GM21717 (cell line): ENCODE data around the gene SLC25A46.
A peak's percentile ranks its signal among the peaks of the same experiment; 100 is the strongest.
"Not testable (repeated sequence)": the region's sequence is repeated elsewhere in the genome, so short reads cannot be mapped to it uniquely, and the experiment has no call there.

Experiments
- ATAC-seq: cut with Tn5 transposase; IDR thresholded peaks from one replicate; pipeline ENCODE4 v1.9.1; 2021; ENCODE audit warnings: mild to moderate bottlenecking, moderate library complexity; ENCODE audit not compliant: unreplicated experiment

The SLC25A46 gene

DNA sequence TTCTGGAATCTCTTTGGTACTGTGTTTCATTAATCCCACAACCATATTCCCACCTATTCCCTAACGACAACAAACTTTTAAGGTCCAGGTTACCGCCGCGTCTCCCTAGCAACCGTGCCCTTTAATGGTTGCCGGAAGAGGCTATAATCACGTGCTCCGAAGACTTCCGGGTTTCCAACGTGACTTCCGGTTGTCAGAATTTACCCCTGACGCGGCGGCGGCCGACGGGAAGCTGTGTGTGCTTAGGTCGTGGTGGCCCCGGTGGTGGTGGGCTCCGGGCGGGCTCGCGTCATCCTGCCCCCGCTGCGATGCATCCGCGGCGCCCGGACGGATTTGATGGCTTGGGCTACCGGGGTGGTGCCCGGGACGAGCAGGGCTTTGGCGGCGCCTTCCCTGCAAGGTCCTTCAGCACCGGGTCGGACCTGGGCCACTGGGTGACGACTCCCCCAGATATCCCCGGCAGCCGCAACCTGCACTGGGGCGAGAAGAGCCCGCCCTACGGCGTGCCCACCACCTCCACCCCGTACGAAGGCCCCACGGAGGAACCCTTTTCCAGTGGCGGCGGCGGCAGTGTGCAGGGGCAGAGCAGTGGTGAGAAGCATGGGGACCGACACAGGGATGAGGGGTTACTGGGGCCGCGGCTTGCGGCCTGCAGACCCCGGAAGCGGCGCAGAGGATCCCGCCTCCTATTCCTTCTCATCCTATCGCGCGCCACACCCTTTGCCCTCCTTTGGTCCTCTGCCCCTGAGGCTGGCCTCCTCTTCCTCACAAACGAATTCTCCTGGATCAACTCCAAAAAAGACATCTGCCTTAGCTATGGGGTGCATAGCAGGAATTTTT, at the start of gene SLC25A46:
SLC25A46 (plus strand) TSS at position 196 of the 840 bp plus-strand sequence; CDS start at position 309, 113 bp downstream.
- peak; percentile 95 for ATAC-seq

DNA sequence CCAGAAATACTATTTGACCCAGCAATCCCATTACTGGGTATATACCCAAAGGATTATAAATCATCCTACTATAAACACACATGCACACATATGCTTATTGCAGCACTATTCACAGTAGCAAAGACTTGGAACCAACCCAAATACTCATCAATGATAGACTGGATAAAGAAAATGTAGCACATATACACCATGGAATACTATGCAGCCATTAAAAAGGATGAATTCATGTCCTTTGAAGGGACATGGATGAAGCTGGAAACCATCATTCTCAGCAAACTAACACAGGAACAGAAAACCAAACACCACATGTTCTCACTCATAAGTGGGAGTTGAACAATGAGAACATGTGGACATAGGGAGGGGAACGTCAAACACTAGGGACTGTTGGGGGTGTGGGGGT, 48.2 kb upstream of the SLC25A46 start:
- not testable (repeated sequence) for ATAC-seq

DNA sequence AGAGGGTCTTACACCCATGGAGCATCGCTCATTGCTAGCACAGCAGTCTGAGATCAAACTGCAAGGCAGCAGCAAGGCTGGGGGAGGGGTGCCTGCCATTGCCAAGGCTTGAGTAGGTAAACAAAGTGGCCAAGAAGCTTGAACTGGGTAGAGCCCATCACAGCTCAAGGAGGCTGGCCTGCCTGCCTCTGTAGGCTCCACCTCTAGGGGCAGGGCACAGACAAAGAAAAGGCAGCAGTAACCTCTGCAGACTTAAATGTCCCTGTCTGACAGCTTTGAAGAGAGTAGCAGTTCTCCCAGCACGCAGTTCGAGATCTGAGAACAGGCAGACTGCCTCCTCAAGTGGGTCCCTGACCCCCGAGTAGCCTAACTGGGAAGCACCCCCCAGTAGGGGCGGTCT, 46.1 kb upstream of the SLC25A46 start:
- not testable (repeated sequence) for ATAC-seq

DNA sequence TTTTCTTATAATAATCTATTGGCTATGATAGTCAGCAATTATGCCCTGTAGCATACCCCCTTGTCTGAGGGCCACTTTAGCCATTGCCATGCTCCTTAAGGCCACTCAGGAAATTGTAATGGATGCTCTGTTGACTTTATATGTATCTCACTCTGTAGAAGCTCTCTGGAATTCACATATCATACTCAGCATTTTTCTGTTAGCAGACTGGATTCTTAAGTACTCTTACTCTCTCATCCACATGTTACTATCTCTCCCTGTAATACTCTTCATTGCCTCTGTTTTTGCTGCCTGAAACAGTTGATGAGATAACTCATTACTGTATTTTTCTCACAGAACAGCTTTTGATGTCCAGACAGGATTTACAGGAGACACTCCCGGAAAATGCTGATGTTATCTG, 36.5 kb upstream of the SLC25A46 start:
- ATAC-seq = no peak

DNA sequence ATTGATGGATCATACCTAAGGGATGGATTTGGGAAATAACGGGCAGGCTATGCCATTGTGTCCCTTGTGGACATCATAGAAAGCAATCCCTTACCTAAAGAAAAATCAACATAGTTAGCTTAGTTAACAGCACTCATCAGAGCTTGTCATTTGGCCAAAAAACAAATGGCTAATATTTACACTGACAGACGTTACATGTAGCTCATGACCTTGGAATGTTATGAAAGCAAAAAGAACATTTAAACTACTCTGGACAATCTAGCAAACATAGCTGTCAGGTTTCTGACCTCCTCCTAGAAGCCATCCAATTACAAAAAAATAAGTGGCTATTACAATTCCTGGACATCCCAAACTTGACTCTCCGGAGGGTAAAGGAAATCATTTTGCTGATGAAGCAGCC, 36.1 kb upstream of the SLC25A46 start:
- ATAC-seq = no peak

DNA sequence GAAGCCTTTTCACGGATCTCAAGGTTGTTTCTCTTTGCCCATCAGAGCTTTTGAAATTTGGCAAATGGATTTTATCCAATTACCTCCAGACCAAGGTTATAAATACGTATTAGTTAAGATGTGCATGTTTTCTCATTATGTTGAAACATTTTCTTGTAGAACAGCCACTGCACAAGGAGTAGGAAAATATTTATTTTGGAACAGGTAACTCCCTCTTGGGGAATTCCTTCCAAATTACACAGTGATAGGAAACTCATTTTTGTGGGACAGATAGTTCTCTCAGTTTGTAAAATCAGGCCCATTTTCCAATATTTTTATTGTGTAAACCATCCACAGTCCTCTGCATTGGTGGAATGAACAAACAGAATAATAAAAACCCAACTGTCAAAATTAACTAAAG, 35.3 kb upstream of the SLC25A46 start:
- no peak for ATAC-seq

DNA sequence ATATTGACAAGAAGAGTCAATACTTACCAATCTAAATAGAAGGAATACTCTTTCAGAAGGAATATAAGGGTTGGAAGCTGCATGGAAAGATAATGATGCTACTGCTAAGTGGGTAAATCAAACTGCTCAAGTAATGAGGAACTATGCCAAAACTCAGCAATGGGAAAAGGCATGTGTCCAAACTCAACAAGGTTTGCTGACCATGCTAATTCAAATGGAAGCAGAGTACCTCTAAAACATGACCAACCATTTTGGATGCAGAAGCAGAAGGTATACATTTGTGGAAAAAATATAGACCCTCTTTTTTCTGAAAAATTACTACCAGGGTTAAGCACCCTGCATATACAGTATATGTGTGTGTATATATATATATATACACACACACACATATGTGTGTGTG, 33.5 kb upstream of the SLC25A46 start:
- no peak for ATAC-seq

DNA sequence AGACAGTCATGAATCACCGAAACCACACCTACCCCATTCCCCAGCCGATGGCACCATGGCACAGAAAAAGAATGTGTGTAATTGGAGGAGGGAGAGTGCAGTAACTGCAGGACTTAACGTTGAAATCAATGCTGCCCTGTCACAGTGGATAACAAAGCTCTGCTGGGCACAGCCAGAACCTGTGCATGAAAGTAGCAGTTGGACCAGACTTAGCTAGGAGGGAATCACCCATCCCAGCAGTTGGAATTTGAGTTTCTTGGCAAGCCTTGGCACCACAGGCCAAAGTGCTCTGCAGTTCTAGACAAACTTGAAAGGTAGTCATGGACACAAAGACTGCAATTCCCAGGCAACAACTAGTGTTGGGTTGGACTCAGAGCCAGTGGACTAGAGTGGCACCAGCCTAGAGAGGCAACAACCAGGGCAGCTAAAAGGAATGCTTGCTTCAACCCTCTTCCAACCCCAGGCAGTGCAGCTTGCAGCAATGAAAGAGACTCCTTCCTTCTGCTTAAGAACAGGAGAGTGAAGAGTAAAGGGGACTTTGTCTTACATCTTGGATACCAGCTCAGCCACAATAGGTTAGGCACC, 31.5 kb upstream of the SLC25A46 start:
- no peak for ATAC-seq

DNA sequence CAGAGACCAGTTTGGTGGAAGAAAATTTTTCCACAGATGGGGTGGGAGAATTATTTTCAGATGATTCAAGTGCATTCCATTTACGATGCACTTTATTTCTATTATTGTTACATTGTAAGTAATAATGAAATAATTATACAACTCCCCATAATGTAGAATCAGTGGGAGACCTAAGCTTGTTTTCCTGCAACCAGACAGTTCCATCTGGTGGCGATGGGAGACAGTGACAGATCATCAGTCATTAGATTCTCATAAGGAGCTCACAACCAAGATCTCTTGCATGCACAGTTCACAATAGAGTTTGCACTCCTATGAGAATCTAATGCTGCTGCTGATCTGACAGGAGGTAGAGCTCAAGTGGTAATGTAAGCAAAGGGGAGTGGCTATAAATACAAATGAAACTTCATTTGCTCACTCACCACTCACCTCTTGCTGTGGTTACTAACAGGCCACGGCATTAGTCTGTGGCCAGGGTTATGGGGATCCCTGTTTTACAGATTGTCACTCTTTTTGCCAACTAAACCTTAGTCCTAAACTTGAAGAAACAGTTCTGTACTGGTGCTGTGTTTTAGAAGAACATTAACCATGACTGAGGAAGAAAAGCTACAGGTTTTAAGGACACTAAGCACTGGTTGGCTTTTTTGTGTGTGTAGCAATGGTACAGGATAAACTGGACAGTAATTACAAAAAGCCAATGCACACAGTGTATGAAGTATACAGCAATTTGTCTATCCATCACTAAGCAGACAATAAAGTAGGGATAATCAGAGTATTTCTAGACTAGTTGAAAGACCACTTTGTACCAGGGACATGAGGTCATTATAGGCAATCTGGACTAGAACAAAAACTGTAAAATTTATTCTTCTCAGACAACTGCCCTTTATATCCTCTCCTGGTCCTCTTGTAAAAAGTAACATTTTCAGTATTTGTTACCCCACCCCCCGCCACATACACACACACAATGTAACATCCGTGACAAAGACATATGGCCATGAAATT, 22.3 kb upstream of the SLC25A46 start:
- ATAC-seq = peak; percentile 69

DNA sequence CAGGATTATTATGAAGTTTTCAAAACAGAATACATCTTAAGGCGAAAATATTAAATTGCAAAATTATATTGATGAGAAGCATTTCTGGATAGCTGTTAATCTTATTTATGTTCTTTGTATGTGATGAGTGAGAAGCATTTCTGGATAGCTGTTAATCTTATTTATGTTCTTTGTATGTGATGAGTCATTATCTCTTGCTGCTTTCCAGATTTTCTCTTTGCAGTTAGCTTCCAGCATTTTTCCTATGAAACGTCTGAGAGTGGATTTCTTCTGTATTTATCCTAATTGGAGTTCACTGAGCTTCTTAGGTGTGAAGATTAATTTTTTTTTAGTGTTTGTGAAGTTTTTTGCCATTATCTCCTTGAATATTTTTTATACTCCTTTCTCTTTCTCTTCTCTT, 20.5 kb upstream of the SLC25A46 start:
- ATAC-seq = no peak

DNA sequence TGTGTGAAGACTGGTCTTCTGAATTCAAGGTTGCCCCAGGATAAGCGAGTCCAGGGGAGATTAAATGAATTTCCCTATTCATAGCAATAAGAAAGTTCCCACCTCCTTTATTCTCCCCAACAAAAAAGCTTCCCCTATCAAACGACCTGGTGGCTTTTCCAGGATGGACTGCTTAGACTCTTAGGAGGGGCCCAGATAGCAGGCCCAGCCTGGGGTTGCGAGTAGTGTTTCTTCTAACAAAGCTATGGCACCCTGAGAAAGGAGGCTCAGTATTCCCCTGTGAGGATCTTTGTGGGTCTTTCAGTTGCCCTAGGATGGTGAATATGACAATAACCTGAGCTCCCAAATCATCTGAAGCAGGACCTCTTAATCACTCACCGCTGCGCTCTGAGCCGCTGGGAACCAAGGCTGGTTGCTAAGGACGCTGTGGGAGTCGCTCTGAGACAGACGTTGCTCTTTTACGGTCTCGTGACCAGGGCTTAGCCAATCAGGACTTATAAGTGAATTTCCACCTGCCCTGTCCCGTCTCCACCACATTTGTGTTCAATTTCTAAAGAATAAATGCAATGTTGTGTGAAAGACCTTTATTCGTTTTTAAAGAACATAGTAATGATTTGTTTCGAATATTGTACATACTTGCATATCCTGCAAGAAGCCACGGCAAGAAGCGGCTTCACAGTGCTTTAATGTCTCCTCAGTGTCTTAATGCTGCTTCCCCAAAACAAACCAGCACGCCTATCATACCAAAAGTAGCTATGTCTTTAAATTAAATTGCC, 12.4 kb upstream of the SLC25A46 start, which contains the start of gene TMEM232:
TMEM232 (minus strand) TSS at position 423 of the 776 bp plus-strand sequence. CDS start 59,319 bp downstream, outside the sequence.
- peak; percentile 100 for ATAC-seq

DNA sequence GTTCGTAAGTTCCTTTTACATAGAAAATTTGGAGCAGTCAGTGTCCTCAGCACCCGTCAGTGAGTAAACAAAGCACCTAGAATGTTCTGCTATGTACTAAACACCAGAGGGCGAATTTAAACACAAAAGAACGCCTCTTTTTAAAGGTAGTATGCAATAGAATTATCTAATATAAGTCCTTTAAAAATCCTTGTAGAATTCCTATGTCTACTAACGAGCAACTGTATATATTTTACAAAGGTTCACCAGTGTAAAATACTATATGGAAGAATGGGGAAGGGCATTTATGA, 11.8 kb upstream of the SLC25A46 start:
- peak; percentile 57 for ATAC-seq

DNA sequence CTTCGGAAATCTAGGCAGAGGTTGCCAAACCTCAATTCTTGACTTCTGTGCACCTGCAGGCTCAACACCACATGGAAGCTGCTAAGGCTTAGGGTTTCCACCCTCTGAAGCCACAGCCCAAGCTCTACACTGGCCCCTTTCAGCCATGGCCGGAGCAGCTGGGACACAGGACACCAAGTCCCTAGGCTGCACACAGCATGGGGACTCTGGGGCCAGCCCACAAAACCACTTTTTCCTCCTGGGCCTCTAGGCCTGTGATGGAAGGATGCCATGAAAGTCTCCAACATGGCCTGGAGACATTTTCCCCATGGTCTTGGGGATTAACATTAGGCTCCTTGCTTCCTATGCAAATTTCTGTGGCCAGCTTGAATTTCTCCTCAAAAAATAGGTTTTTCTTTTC, 7.3 kb upstream of the SLC25A46 start:
- ATAC-seq = not testable (repeated sequence)

DNA sequence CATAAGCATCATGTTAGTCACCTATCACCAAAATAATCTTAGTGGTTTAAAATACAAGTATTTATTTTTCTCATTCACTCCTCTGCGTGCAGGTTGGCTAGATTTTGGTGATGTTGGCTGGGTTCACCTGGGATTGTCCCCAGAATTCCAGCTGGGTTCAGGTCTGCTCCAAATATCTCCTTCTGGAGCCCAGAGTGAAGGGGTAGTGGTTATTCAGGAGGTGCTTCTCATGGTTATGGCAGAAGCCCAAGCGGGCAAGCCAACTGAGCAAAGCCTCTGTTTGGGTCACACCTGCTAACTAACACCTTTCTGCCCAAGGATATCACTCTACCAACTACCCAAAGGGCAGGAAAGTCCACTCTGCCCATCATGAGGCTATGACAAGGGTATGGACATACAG, 4.7 kb upstream of the SLC25A46 start:
- no peak for ATAC-seq

DNA sequence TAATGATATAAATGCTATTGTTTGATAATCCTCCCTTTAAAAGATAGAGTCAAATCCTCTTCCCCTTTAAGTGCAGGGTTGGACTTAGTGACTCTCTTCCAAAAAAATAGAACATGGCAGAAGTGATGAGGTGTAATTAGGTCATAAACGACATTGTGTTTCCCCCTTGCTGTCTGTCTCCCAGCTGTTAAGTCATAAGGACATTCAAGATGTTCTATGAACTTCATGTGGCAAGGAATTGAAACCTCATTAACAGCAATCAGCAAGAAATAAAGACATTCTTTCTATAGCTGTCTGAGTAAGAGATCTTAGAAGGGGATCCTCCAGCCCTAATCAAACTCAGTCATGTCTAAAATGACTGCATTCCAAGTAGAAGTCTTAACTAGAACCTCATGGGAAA, 3.3 kb upstream of the SLC25A46 start:
- no peak for ATAC-seq

DNA sequence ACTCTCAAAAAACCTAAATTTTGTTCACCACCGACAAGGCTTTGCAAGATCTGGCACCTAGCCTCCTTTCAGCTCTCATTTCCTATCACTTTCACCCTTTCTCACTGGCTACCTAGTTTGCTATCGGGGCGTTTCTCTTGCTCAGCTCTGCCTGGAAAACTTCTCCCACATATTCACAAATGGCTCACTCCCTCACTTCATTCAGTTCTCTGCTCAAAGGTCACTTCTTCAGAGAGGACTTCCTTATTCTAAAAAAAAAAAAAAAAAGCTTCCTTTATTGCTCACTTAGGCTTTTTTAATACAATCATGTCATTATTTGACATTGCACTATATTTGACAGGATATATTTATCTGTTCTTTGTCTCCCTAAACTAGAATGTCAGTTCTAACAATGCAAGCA, 2.1 kb upstream of the SLC25A46 start:
- no peak for ATAC-seq

DNA sequence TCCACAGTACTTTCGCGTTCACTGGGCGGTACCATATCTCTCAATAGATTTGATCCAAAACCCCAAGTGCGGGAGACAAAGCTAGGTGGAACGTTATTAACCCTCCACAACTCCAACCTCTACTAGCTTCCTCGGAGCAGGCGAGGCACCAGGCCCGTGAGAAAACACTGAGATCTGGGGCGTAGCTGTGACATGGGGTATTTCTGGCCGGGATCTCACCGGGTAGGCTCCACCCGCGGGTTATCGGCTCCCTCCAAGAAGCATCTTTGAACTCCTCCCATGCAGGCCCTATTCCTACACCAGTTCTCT, 350 bp upstream of the SLC25A46 start:
- peak; percentile 72 for ATAC-seq

DNA sequence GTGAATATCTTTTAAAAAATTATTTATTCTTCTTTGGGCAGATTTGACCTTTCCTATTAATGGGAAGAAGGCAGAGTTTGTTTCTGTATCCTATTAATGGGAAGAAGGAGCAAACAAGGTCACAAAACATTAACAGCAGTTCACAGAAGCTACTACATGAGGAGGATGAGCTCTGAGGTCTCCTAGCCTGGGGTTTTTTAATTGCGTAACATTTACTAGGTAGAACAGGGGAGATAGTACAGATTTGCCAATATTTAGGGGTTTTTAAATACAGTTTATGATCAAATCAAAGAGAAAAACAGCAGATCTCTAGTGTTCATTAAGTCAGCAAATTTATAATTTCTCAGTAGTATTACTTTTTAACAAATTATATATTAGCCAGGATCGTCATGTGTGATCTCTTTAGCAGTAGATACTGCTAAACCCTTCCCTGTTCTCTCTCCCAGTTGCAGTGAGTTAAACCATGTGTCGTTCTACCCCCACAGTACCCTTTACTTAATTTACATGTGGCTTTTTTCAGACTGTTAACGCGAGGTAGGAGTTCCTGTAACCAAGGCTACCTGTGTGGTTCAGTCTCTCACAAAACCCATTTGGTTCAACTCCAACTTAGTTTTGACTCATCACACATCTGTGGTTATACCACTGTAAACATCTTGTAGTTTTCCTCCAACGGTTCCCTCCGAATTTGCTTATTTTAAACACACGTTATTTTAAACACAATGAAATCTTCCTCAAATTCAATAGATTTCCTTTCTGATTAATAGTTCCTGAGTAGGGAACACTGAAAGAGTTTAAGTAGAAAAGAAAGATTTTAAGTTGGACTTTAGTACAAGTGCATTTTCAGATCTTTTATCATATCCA, 13.3 kb downstream of the SLC25A46 start:
- ATAC-seq = peak; percentile 99

DNA sequence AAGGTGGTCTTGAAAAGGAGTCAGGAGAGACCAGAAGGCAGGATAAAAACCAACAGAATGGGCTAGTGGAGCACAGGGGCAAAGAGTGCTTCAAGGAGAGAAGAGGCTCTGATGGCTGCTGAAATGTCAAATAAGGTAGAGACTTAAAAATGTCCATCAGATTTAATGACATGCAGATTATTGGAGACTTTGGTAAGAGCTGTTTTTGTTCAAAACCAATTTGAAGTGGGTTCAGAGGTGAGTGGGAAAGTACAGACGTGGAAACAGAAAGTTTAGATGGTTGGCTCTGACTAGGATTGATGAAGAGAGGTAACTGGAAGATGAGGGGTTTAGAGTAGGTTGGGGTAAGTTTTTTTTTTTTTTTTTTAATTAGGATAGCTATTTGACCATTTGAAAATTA, 14.1 kb downstream of the SLC25A46 start:
- peak; percentile 34 for ATAC-seq

DNA sequence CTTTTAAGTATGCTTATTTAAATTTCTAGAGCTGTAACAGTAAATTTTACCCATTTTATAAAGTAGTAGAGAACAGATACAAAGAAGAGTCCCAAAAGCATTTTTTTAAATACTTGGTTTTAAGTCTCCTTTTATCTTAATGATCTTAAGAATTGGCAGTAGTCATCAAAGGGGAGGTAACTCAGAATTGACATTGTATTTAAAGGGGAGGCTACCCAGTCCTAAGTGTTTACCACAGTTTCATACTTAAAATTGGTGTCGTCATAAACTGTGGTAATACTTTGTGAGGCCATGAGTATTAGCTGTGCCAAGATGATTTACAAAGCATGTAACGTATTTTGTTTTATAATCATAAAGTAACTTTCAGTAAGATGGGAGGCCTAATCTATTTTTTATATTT, 14.8 kb downstream of the SLC25A46 start:
- ATAC-seq = no peak
